Measurements from ENCODE around the gene KIAA1328. TPM values are rescaled to one million over a fixed set of nuclear protein-coding genes. Genes with fewer than 3 reads are reported as not detected.

The KIAA1328 gene
- total RNA-seq, 6 experiments from 2014 or later = 2.7 to 3.3 (median 3.0) TPM

DNA sequence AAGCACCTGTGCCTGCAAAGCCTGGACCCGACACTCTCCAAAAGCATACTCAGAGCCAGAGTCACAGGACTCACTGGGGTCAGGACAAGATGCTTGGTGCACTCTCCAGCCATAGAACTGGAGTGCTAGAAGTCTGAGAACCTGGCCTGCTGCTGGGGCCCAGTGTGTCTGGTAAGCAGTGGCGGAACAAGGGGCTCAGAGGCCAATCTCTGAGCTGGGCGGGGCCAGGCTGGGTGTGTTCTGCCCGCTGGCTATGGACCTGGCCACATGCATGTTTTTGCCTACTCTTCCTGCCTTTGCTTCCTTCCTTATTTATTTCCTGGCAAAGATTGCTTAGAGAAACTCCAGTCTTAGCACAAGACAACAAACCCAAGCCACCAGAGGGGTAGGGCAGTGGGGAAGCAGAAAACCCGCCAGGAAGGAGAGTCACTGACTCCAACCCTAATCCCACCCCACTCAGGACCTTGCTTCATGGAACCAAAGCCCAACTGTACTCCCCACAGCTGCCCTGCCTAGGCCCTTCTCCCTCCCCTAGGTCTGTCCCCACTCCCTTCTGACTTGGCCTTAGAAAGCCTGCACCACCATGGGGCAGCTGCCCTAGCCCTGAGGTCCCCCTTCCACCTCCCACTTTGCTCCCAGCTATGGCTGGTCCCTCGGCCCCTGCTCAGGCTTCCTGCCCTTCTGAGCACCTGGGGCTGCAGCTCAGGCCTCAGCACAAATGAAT lies 421.1 kb downstream of the KIAA1328 start:
- DNase-seq = no peak
- Mint-ChIP-seq H3K36me3 (ENCODE audit: low read depth) (no peaks in the 10 kb centered on the region), H3K9me3 (no peaks in the 10 kb centered on the region), H3K27me3 (ENCODE audit: insufficient read depth) (peaks cover 36% of the 10 kb centered on the region), H3K27ac (no peak overlapping the region), H3K4me1 (ENCODE audit: low read depth) (no peaks in the 10 kb centered on the region), H3K4me3 (no peak overlapping the region)
- TF ChIP-seq, protein P1, sequence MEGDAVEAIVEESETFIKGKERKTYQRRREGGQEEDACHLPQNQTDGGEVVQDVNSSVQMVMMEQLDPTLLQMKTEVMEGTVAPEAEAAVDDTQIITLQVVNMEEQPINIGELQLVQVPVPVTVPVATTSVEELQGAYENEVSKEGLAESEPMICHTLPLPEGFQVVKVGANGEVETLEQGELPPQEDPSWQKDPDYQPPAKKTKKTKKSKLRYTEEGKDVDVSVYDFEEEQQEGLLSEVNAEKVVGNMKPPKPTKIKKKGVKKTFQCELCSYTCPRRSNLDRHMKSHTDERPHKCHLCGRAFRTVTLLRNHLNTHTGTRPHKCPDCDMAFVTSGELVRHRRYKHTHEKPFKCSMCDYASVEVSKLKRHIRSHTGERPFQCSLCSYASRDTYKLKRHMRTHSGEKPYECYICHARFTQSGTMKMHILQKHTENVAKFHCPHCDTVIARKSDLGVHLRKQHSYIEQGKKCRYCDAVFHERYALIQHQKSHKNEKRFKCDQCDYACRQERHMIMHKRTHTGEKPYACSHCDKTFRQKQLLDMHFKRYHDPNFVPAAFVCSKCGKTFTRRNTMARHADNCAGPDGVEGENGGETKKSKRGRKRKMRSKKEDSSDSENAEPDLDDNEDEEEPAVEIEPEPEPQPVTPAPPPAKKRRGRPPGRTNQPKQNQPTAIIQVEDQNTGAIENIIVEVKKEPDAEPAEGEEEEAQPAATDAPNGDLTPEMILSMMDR (IDR thresholded peaks at IDR 0.05) = no peak

DNA sequence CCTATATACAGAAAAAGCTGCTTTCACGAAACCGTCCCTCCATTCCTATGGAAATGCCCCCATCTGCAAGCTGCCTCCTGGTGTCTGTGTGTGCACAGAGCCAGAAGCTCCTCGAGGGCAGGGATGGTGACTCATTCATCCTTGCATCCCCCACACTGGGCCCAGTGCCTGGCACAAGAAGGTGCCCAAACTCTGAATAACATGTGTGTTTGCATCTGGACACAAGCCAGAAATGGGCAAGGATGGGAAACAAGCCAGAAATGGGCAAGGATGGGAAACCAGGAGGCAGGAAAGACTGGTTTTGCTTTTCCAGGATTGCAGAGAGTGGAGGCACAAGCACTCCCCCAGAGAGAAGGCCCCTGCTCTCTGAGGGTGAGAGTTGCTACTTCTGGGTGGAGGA lies 422.8 kb downstream of the KIAA1328 start:
- no peak for DNase-seq
- H3K27ac Mint-ChIP-seq = no peak overlapping the region
- peaks cover 36% of the 10 kb centered on the region for H3K27me3 Mint-ChIP-seq (ENCODE audit: insufficient read depth)
- H3K36me3 Mint-ChIP-seq (ENCODE audit: low read depth) = no peaks in the 10 kb centered on the region
- H3K9me3 Mint-ChIP-seq = no peaks in the 10 kb centered on the region
- TF ChIP-seq, protein P1 (IDR thresholded peaks at IDR 0.05) = no peak
- H3K4me3 Mint-ChIP-seq = no peak overlapping the region
- no peaks in the 10 kb centered on the region for H3K4me1 Mint-ChIP-seq (ENCODE audit: low read depth)

DNA sequence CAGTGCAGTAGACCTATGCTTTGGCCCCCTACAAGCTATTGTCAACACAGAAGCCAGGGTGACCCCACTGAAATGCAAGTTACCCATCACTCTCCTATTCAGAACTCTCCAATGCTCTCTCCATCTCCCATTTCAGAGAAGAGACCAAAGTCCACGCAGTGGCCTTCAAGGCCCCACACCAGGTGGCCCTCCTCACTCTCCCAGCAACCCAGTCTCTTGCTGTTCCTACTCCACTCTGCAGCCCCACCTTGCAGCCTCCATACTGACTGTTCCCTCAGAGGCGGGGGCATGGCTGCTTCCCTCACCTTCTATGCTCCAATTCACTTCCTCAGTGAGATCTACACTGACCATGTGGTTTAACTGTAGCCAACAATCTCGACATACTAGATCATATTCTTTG lies 423.4 kb downstream of the KIAA1328 start:
- no peaks in the 10 kb centered on the region for H3K9me3 Mint-ChIP-seq
- peaks cover 43% of the 10 kb centered on the region for H3K27me3 Mint-ChIP-seq (ENCODE audit: insufficient read depth)
- H3K4me3 Mint-ChIP-seq = no peak overlapping the region
- no peaks in the 10 kb centered on the region for H3K4me1 Mint-ChIP-seq (ENCODE audit: low read depth)
- no peak overlapping the region for H3K27ac Mint-ChIP-seq
- DNase-seq = no peak
- TF ChIP-seq, protein P1 (IDR thresholded peaks at IDR 0.05) = no peak
- no peaks in the 10 kb centered on the region for H3K36me3 Mint-ChIP-seq (ENCODE audit: low read depth)

DNA sequence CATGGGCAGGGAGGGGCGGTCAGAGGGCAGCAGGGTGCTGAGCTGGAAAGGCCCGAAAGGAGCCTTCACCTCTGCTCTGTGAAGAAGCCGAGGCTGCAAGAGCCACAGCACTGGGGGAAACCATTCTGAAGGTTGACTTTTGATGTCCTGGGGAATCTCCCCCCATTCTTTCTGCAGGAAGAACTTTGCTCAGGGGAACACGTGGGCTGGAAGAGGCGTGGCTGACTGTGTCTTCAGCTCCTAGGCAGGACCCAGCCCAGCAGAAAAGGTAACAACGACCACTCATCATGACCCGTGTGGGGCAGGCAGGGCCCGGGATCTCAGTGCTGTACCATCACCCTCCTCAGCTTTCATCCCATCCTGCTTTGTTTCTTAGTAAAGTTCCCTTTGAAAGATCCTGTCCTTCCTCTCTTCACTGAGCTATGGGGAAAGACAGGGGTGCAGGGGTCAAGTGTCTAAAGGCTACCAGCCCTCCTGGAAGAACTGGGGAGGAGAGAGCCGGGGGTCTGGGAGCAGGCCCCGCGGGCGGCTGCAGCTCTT lies 424.0 kb downstream of the KIAA1328 start:
- no peaks in the 10 kb centered on the region for H3K36me3 Mint-ChIP-seq (ENCODE audit: low read depth)
- DNase-seq = no peak
- TF ChIP-seq, protein P1 (IDR thresholded peaks at IDR 0.05) = no peak
- H3K9me3 Mint-ChIP-seq = no peaks in the 10 kb centered on the region
- no peak overlapping the region for H3K27ac Mint-ChIP-seq
- no peaks in the 10 kb centered on the region for H3K4me1 Mint-ChIP-seq (ENCODE audit: low read depth)
- H3K27me3 Mint-ChIP-seq (ENCODE audit: insufficient read depth) = peaks cover 45% of the 10 kb centered on the region
- H3K4me3 Mint-ChIP-seq = no peak overlapping the region

DNA sequence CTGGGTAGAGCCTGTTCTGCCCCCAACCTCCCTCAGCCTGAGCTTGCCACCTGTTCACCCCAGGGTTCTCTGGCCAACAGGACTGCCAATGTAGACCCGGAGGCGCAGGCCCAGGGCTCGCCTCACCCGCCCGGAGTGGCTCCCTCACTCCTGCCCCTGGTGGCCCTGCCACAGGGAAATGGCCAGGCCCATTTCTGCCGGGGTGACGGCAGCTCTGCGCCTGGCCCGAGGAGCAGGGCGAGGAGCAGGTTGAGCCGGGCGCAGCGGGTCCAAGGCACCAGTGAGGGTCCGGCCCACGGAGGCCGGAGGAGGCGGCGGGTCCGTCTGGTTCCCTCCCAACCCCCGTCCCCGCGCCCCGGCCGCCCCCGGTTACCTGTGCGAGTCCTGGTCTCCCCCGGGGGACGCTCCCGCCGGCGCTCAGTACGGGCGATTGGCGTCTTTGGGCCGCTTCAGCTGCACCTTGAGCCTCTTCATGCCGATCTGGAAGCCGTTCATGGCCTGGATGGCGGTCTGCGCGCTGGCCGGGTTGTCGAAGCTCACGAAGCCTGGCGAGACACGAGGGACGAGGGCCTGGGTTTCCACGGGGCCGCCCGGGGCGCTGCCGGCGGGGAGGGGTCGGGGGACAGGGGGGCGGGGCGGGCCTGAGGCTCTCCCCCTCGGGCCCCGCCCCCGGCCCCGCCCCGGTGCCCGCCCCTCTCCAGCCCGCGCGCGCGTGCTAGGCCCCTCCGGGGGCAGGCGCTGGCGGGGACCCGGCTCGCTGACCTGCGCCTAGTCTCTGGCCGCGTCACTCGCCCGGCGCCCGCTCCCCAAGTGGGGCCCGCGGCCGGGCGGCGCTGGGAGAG lies 424.7 kb downstream of the KIAA1328 start:
- Mint-ChIP-seq H3K27me3 (ENCODE audit: insufficient read depth) (peaks cover 45% of the 10 kb centered on the region), H3K4me3 (no peak overlapping the region), H3K4me1 (ENCODE audit: low read depth) (no peaks in the 10 kb centered on the region)

More for the DNA sequence above, 424.7 kb downstream of the KIAA1328 start:
- H3K36me3 Mint-ChIP-seq (ENCODE audit: low read depth) = no peaks in the 10 kb centered on the region
- TF ChIP-seq, protein P1 (IDR thresholded peaks at IDR 0.05) = no peak
- H3K9me3 Mint-ChIP-seq = no peaks in the 10 kb centered on the region
- no peak for DNase-seq
- no peak overlapping the region for H3K27ac Mint-ChIP-seq
